Kasumi-1 (cell line): Measurements from ENCODE around the gene CELF2.
"Not testable (repeated sequence)": the region's sequence is repeated elsewhere in the genome, so short reads cannot be mapped to it uniquely, and the experiment has no call there.

ENCODE experiments used
- DNase-seq, 2 experiments: peaks; one replicate each; lab custom pipeline; 2025; lab: John Stamatoyannopoulos, UW

Gene CELF2

GRCh38 chr10:11017570-11018431 is at the start of gene CELF2:
Gene CELF2, plus strand, starts transcription at chr10:11017872. Its CDS starts 218 bp downstream, at chr10:11018090.
- DNase-seq = peak in 1 of 2 experiments; percentile 21

DNA sequence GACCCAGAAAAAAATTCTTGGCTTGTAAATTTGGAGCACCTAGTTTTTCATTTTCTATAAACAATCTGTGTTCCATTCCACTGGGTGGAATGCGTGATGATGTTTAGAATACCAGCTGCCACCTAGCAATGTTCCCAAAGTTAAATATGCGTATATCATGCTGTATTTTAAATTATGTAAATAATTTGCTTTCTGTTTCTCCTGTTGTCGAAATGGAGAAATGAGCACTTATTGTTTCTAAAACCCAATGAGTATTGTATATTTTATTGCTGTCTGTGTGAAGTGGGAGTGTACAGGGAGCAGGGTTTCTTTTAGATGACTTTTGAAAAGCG is 49.4 kb upstream of the CELF2 start:
- no peak for DNase-seq

- DNase-seq = no peak
Observed at GRCh38 chr10:10973310-10973709, 44.4 kb upstream of the CELF2 start.

GRCh38 chr10:10975647-10976046 is 42.0 kb upstream of the CELF2 start:
- no peak for DNase-seq

DNA sequence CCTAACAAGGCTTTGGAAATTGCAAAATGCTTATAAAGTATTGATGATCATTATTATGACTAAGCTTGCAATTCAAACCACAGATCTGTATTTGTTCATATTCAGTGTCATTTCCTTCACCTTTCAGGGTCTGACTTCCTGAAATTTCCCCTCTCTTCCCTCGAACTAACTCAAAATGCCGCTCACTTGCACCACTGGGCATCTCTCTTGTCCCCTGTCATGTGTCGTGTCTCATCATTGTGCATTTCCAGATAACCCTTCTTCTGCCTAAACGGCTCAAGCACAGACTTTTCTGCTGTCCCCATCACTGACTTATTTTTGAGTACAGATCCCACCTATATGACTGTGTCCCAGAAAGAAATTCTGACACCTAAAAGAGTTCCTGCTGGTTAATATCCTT is 41.0 kb upstream of the CELF2 start:
- no peak for DNase-seq

DNA sequence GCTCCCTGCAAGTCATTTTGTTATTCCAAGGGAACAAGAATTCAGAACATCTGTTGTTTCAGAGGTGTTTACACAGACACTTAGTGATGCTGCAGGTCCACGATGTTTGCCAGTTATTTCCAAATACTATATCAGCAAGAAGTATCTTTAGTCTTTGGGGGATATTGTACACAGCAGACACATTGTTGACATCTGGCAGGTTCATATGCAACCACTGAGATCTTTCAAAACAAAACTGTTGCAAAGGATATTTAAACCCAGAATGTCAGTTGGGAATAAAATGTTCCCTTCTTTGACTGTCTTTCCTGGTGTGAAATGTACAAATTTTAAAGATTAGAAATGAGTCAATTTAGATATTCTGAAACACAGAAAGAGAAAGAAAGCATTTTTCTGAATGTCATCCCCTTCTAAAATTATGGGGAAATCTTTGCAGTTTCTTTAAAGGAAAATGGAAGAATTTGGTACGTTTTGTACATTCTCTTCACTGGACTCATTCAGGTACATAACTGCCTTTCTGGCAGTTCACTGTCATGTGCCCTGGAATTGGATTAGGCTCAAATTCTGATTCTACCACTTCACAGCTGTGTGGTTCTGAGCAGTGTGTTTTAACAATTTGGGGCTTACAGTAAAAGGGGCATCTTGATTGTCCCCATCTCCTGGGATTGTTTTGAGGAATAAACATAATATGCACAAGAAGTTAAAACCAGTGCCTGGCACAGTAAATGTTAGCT is 40.3 kb upstream of the CELF2 start:
- no peak for DNase-seq

DNA sequence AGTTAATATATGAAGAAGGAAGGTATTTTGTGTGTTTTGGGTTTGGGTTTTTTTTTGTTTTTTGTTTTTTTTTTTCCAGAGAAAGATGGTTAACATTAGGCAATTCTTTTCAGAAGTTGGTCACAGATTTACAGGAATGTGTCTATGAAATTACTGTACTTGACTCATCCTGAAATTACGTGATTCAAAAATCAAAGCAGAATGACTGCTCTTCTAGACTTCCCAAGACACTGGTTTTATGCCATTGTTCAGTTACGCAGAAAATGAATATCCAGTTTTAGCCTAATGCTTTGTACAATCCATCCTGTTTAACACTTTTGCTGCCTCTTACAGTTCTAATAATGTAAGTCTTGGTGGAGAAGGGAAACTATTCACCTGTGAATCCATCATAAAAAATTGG is 39.7 kb upstream of the CELF2 start:
- DNase-seq = no peak

- no peak for DNase-seq
Observed at GRCh38 chr10:10985361-10985760, 32.3 kb upstream of the CELF2 start.

GRCh38 chr10:10986606-10987005 is 31.1 kb upstream of the CELF2 start:
- no peak for DNase-seq

DNA sequence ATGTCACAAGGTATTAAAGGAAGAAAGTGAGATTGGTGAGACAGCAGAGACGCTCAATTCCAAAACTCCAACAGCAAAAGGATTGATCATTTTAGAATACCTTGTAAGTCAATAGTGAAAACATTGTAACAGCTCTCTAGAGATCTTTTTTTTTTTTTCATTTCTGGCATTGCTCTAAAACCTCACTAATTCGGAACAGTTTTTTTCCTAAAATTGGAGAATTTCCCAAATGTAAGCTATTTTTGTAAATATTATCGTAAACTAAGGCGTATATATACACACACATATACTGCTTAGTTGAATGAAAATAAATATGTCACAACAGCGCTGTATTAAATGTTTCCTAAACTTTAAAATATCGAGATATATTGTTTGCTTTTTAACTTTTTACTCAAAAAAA is 30.6 kb upstream of the CELF2 start:
- no peak for DNase-seq

- DNase-seq = no peak
Observed at GRCh38 chr10:10989669-10990068, 28.0 kb upstream of the CELF2 start.

DNA sequence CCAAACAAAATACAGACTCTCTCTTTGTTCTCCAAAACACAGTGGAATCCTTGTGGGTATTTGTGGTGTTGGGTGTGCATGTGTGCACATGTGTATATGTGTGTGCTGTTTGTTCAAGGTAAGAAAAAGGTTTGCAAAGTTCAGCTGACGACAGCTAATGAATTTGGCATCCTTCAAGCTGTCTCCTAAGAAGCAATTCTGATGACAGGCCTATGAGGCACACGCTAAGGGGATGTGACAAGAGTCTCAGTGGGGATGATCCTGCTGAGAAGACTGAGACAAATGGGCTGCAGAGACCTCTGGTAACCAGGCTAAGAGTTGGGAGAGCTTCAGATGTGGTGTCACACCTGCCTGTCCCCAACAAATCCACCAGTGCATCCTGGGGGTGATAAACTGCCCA is 26.5 kb upstream of the CELF2 start:
- no peak for DNase-seq

DNA sequence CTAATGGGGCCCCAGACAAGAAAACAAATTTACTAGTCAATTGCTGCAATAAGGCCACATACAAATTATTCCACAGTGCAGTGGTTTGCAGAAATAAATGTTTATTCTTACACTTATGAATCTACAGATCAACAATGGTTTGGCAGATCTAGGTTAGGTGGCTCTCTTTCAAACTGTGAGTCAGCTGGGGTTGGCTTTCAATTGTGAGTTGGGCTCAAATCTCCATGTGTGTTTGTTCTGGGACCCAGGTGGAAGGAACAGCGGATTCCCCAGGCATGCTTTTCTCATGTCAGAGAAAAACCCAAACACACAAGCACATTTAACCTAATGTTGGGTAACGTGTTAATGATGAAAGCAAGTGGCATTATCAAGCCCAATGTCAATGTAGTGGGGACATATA is 25.6 kb upstream of the CELF2 start:
- no peak for DNase-seq

GRCh38 chr10:10992961-10993714 is 24.5 kb upstream of the CELF2 start:
- no peak for DNase-seq

DNA sequence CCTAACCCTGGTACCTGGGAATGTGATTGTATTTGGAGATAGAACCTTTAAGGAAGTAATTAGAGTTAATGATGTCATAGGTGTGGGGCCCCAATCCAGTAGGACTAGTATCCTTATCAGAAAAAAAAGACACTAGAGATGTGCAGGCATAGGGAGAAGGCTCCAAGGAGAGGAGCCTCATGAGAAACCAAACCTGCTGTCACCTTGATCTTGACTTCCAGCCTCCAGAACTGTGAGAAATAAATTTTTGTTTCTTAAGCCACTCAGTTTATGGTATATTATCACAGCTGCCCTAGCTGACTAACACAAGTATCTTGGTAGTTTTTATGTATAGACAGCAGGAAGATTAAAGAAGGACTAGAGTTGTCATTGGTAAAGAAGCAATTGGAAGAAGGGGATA is 23.9 kb upstream of the CELF2 start:
- DNase-seq = no peak

DNA sequence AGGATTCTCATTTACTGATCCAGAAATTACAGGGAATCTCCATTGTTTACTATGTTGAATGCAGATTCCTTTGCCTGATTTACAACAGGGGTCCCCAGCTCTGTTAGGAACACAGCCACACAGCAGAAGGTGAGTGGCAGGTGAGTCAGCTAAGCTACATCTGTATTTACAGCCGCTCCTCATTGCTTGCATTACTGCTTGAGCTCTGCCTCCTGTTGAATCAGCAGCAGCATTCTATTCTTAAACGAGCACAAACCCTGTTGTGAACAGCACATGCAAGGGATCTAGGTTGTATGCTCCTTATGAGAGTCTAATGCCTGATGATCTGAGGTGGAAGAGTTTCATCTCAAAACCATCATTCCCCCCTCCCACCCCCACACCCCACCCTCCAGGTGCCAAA is 23.3 kb upstream of the CELF2 start:
- no peak for DNase-seq

GRCh38 chr10:10995120-10995519 is 22.6 kb upstream of the CELF2 start:
- DNase-seq = no peak

DNA sequence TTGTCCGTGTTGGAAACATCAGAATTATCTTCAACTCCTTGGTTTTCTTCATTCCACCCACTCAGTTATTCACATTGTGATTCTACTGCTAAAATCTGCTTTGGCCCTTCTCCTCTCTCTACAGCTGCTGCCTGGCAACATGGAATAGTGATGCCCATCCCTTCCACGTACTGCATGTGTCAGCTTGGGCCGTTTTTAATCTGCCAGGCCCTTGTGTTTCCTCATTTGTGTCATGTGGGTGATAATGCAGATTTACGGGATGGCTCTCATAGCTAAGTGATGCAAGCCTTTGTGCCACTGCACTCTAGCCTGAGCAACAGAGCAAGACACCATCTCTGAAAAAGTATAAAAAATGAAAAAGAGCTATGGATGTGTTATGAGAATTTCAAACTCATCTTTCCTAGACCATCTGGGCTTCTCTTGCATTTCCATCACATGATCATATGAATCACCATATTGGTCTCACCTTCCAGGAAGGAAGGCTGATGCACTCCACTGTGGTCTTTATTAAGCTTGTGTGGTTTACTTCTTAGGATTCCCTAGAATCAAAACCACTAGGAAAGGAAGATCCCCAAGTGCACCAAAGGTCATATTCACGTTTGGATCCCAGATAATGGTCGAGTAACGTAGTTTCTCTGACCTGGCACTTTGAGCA is 20.6 kb upstream of the CELF2 start:
- no peak for DNase-seq

- not testable (repeated sequence) for DNase-seq
Observed at GRCh38 chr10:10999501-10999900, 18.2 kb upstream of the CELF2 start.

GRCh38 chr10:11002485-11002884 is 15.2 kb upstream of the CELF2 start:
- DNase-seq = no peak

DNA sequence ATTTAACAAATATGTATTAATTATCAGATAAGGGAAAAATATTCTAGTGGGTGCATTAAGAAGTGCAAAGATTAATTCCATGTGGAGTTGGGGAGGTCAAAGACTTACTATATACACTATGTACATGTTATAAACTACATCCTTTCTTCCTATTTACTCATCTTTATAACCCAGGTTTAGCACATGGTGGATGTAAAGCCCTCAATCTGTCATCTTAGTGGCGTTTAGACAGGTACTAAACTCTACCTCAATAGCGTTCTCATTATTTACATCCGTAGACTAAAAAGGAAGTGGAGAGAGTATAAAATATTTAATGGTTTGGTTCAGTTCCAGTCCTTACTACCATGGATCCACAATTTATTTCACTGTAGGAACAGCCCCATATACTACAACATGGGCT is 14.8 kb upstream of the CELF2 start:
- DNase-seq = no peak

DNA sequence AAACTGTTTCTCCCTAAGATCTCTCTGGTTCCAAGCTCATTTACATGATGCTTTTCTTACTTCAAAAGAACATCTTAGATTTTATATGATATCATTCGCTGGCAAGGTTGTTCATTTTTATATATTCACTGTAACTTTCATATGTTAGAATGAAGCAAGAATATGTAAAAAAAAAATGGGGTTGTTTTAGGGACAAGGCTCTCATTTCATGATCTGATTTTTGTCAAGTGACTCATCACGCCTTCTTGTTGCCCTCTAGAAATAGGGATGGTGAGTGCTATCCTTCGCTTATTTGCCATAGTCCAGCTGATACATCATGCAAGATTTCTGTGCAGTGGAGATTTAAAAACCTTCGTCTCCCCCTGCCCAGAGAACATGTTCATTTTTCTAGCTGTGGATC is 14.0 kb upstream of the CELF2 start:
- DNase-seq = no peak
